Measurements from ENCODE around the gene SHH.

DNA sequence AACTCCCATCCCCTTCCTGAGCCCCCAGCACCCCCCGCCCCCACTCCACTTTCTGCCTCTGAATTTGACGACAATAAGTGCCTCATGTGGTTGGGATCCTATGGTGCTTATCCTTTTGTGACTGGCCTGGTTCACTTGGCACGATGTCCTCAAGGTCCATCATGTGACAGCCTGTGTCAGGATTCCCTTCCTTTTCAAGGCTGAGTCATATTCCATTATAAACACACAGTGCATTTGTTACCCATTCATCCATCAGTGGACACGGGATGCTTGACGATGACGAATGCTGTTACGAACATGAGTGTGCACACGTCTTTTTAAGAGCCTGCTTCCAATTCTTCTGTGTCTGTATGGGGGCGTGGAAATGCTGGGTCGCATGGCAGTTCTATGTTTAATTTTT is 26.7 kb downstream of the SHH start:
- TF ChIP-seq POLR2A (IDR thresholded peaks at IDR 0.05; ENCODE audit: low read length) (no peak), GATA1 (IDR thresholded peaks at IDR 0.05; ENCODE audit: low read depth, low read length) (no peak)
